ENCODE data around the gene MCM9.

The MCM9 gene

GRCh38 chr6:118764766-118765165 lies 170.2 kb downstream of the MCM9 start:
- H3K4me3 ChIP-seq (ENCODE audit: low read depth, low read length) = no peak overlapping the region
- no peak for TF ChIP-seq POLR2A (IDR thresholded peaks at IDR 0.05; ENCODE audit: extremely low read depth, insufficient read length)
- TF ChIP-seq MYC (IDR thresholded peaks at IDR 0.05; ENCODE audit: low read depth, low read length) = no peak
- no peak for TF ChIP-seq CTCF (IDR thresholded peaks at IDR 0.05; ENCODE audit: low read depth, low read length)
- TF ChIP-seq MAX (IDR thresholded peaks at IDR 0.05; ENCODE audit: low read depth, low read length) = no peak
- DNase-seq (ENCODE audit: low read depth) = no peak

All from NB4 (cell line).